Measurements from ENCODE around the gene TNFRSF19. TPM values are rescaled to one million over a fixed set of nuclear protein-coding genes. Genes with fewer than 3 reads are reported as not detected.
"Not testable (repeated sequence)": the region's sequence is repeated elsewhere in the genome, so short reads cannot be mapped to it uniquely, and the experiment has no call there.

TNFRSF19 gene
- 0.92 TPM for polyA plus RNA-seq (2013, experiment 1 of 2)
- 0.84 TPM for polyA plus RNA-seq (2013, experiment 2 of 2)

DNA sequence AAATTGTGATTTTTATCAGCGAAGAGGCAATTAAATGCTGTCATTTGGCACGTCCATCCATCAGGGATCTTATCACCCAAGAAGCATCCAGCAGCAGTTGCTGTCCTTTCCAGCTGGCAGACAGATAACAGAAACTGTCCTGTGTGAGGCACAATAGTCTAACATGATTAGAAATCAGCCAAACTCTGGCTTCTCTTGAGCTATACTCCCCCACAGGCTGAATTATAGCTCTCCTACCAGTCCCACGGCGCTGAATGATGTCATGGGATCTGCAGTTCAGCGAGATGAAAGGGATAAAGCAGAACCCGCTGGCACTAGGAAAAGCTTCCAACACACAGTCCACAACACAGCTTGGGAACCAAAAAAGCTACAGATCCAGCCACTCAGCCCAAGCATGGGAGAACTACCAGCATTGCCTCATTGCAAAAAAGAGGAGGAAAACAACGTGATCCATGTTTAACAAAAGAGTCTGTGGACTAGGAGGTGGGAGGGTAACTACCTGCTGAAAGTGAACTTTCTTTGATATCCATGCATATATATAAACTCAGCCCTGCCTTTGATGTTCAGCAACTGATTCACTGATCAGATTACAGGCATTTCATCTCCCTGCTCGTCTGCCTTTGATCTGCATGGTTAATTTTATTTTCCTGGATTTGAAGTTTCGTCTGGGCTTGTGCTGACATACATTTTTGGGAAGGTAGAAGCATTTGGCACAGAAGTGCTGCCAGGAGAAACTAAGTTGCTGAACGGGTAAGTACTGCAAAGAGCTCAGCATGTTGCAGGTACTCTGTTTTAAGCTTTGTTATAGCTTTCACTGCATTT lies at the start of gene TNFRSF19:
Gene TNFRSF19, plus strand, starts transcription at position 314 of the 822 bp plus-strand sequence. CDS start 19,772 bp downstream, outside the sequence.
- no peak for DNase-seq (ENCODE audit: low spot score)
- H3K27ac ChIP-seq (replicated peaks; ENCODE audit: low read length) = no peak within 1 kb of the TSS
- no peak within 1 kb of the TSS for H3K23ac ChIP-seq (ENCODE audit: low read depth, low read length, poor library complexity)
- no peaks in the 10 kb centered on the region for H3K9me3 ChIP-seq (replicated peaks in 1 of 2; ENCODE audit: control insufficient read depth in 2 of 2, insufficient read depth in 1 of 2, low read depth in 1 of 2, low read length in 2 of 2)
- peaks cover 11 to 21% of the 10 kb centered on the region in 2 donors for H3K4me1 ChIP-seq (ENCODE audit: control insufficient read depth in 2 of 2, insufficient read depth in 1 of 2, low read depth in 1 of 2, low read length in 2 of 2)
- peak within 1 kb of the TSS in 1 of 2 donors; percentile 38 for H3K4me3 ChIP-seq (ENCODE audit: low read length in 2 of 2)
- no CpG with 5 or more reads among the region's 10 CpGs for whole genome bisulfite sequencing, 2 donors (ENCODE audit: extremely low coverage in 2 of 2, insufficient read length in 2 of 2, insufficient replicate concordance in 1 of 2)
- no peaks in the 10 kb centered on the region for H3K79me1 ChIP-seq (ENCODE audit: low read depth, low read length)
- H4K8ac ChIP-seq (ENCODE audit: low read depth, low read length) = no peak within 1 kb of the TSS
- no peak within 1 kb of the TSS for H2AK5ac ChIP-seq (ENCODE audit: low read depth, low read length)
- no peak within 1 kb of the TSS for H3K18ac ChIP-seq (ENCODE audit: low read length)
- no peak within 1 kb of the TSS for H2BK12ac ChIP-seq (ENCODE audit: low read length)
- peak within 1 kb of the TSS; percentile 83 for H2AFZ ChIP-seq (ENCODE audit: low read length)
- no peak within 1 kb of the TSS for H3K14ac ChIP-seq (ENCODE audit: low read length)
- H3K27me3 ChIP-seq (ENCODE audit: control insufficient read depth in 3 of 3, insufficient read depth in 3 of 3, low read depth in 1 of 3, low read length in 3 of 3) = no peaks in the 10 kb centered on the region
- H2BK5ac ChIP-seq (ENCODE audit: low read length) = no peak within 1 kb of the TSS
- no peak within 1 kb of the TSS for H3K4me2 ChIP-seq (ENCODE audit: insufficient read depth, low read length, poor library complexity, severe bottlenecking)
- no peaks in the 10 kb centered on the region for H3K36me3 ChIP-seq (replicated peaks in 1 of 2; ENCODE audit: control insufficient read depth in 2 of 2, insufficient read depth in 2 of 2, low read length in 2 of 2)
- no peak within 1 kb of the TSS for H3K4ac ChIP-seq (ENCODE audit: low read length)
- H2BK15ac ChIP-seq (ENCODE audit: low read length) = no peak within 1 kb of the TSS
- no peak within 1 kb of the TSS for H3K9ac ChIP-seq (ENCODE audit: low read depth, low read length, poor library complexity)
- no peak within 1 kb of the TSS for H2BK120ac ChIP-seq (ENCODE audit: low read depth, low read length)
- no peak within 1 kb of the TSS for H4K91ac ChIP-seq (ENCODE audit: low read depth, low read length, poor library complexity)

- H2BK12ac ChIP-seq (ENCODE audit: low read length); H3K79me1 ChIP-seq (ENCODE audit: low read depth, low read length); H3K27ac ChIP-seq (replicated peaks; ENCODE audit: low read length); H3K36me3 ChIP-seq (replicated peaks in 1 of 2; ENCODE audit: control insufficient read depth in 2 of 2, insufficient read depth in 2 of 2, low read length in 2 of 2); H3K4me1 ChIP-seq (ENCODE audit: control insufficient read depth in 2 of 2, insufficient read depth in 1 of 2, low read depth in 1 of 2, low read length in 2 of 2); H3K9me3 ChIP-seq (replicated peaks in 1 of 2; ENCODE audit: control insufficient read depth in 2 of 2, insufficient read depth in 1 of 2, low read depth in 1 of 2, low read length in 2 of 2); H2AK5ac ChIP-seq (ENCODE audit: low read depth, low read length); H3K27me3 ChIP-seq (ENCODE audit: control insufficient read depth in 3 of 3, insufficient read depth in 3 of 3, low read depth in 1 of 3, low read length in 3 of 3); H3K18ac ChIP-seq (ENCODE audit: low read length); H2BK15ac ChIP-seq (ENCODE audit: low read length); H4K91ac ChIP-seq (ENCODE audit: low read depth, low read length, poor library complexity); H2BK5ac ChIP-seq (ENCODE audit: low read length); H2AFZ ChIP-seq (ENCODE audit: low read length); H3K4ac ChIP-seq (ENCODE audit: low read length); H3K9ac ChIP-seq (ENCODE audit: low read depth, low read length, poor library complexity); H2BK120ac ChIP-seq (ENCODE audit: low read depth, low read length); H3K14ac ChIP-seq (ENCODE audit: low read length); H3K23ac ChIP-seq (ENCODE audit: low read depth, low read length, poor library complexity); DNase-seq (ENCODE audit: low spot score); H3K4me2 ChIP-seq (ENCODE audit: insufficient read depth, low read length, poor library complexity, severe bottlenecking); H4K8ac ChIP-seq (ENCODE audit: low read depth, low read length); H3K4me3 ChIP-seq (ENCODE audit: low read length in 2 of 2): not testable (repeated sequence)
- no CpG with 5 or more reads among the region's 3 CpGs for WGBS, 2 donors (ENCODE audit: extremely low coverage in 2 of 2, insufficient read length in 2 of 2, insufficient replicate concordance in 1 of 2)
Observed at GRCh38 chr13:23529926-23530325, 40.3 kb upstream of the TNFRSF19 start.

- Histone ChIP-seq H2BK15ac (ENCODE audit: low read length) (no peak overlapping the region), H3K27me3 (ENCODE audit: control insufficient read depth in 3 of 3, insufficient read depth in 3 of 3, low read depth in 1 of 3, low read length in 3 of 3) (no peaks in the 10 kb centered on the region), H2BK120ac (ENCODE audit: low read depth, low read length) (no peak overlapping the region), H3K4me1 (ENCODE audit: control insufficient read depth in 2 of 2, insufficient read depth in 1 of 2, low read depth in 1 of 2, low read length in 2 of 2) (no peaks in the 10 kb centered on the region), H3K23ac (ENCODE audit: low read depth, low read length, poor library complexity) (no peak overlapping the region), H3K14ac (ENCODE audit: low read length) (no peak overlapping the region), H4K8ac (ENCODE audit: low read depth, low read length) (no peak overlapping the region), H2BK5ac (ENCODE audit: low read length) (no peak overlapping the region), H3K18ac (ENCODE audit: low read length) (peak overlapping the region; percentile 17), H3K9ac (ENCODE audit: low read depth, low read length, poor library complexity) (no peak overlapping the region), H2AFZ (ENCODE audit: low read length) (no peak overlapping the region), H2BK12ac (ENCODE audit: low read length) (no peak overlapping the region), H2AK5ac (ENCODE audit: low read depth, low read length) (no peak overlapping the region), H3K4me2 (ENCODE audit: insufficient read depth, low read length, poor library complexity, severe bottlenecking) (no peak overlapping the region), H3K9me3 (replicated peaks in 1 of 2; ENCODE audit: control insufficient read depth in 2 of 2, insufficient read depth in 1 of 2, low read depth in 1 of 2, low read length in 2 of 2) (no peaks in the 10 kb centered on the region), H4K91ac (ENCODE audit: low read depth, low read length, poor library complexity) (no peak overlapping the region), H3K36me3 (replicated peaks in 1 of 2; ENCODE audit: control insufficient read depth in 2 of 2, insufficient read depth in 2 of 2, low read length in 2 of 2) (no peaks in the 10 kb centered on the region), H3K79me1 (ENCODE audit: low read depth, low read length) (no peaks in the 10 kb centered on the region), H3K4me3 (ENCODE audit: low read length in 2 of 2) (no peak overlapping the region), H3K27ac (replicated peaks; ENCODE audit: low read length) (no peak overlapping the region), H3K4ac (ENCODE audit: low read length) (no peak overlapping the region)
- WGBS, 2 donors (ENCODE audit: extremely low coverage in 2 of 2, insufficient read length in 2 of 2, insufficient replicate concordance in 1 of 2) = no CpG with 5 or more reads among the region's 15 CpGs
- no peak for DNase-seq (ENCODE audit: low spot score)
Observed at GRCh38 chr13:23531446-23531845, 38.8 kb upstream of the TNFRSF19 start.

GRCh38 chr13:23534090-23534489 lies 36.1 kb upstream of the TNFRSF19 start:
- Histone ChIP-seq H3K27ac (replicated peaks; ENCODE audit: low read length) (no peak overlapping the region), H2BK120ac (ENCODE audit: low read depth, low read length) (no peak overlapping the region)
- no CpG with 5 or more reads among the region's 5 CpGs for WGBS, 2 donors (ENCODE audit: extremely low coverage in 2 of 2, insufficient read length in 2 of 2, insufficient replicate concordance in 1 of 2)

More at GRCh38 chr13:23534090-23534489, 36.1 kb upstream of the TNFRSF19 start:
- Histone ChIP-seq H2BK5ac (ENCODE audit: low read length) (no peak overlapping the region), H3K4me3 (ENCODE audit: low read length in 2 of 2) (no peak overlapping the region), H4K91ac (ENCODE audit: low read depth, low read length, poor library complexity) (no peak overlapping the region), H4K8ac (ENCODE audit: low read depth, low read length) (no peak overlapping the region), H3K4me1 (ENCODE audit: control insufficient read depth in 2 of 2, insufficient read depth in 1 of 2, low read depth in 1 of 2, low read length in 2 of 2) (no peaks in the 10 kb centered on the region), H3K23ac (ENCODE audit: low read depth, low read length, poor library complexity) (no peak overlapping the region), H3K9me3 (replicated peaks in 1 of 2; ENCODE audit: control insufficient read depth in 2 of 2, insufficient read depth in 1 of 2, low read depth in 1 of 2, low read length in 2 of 2) (no peaks in the 10 kb centered on the region), H2BK12ac (ENCODE audit: low read length) (no peak overlapping the region), H2AFZ (ENCODE audit: low read length) (no peak overlapping the region), H3K4me2 (ENCODE audit: insufficient read depth, low read length, poor library complexity, severe bottlenecking) (no peak overlapping the region), H3K79me1 (ENCODE audit: low read depth, low read length) (no peaks in the 10 kb centered on the region), H3K18ac (ENCODE audit: low read length) (no peak overlapping the region), H2BK15ac (ENCODE audit: low read length) (no peak overlapping the region), H3K36me3 (replicated peaks in 1 of 2; ENCODE audit: control insufficient read depth in 2 of 2, insufficient read depth in 2 of 2, low read length in 2 of 2) (no peaks in the 10 kb centered on the region), H3K14ac (ENCODE audit: low read length) (no peak overlapping the region), H2AK5ac (ENCODE audit: low read depth, low read length) (no peak overlapping the region), H3K4ac (ENCODE audit: low read length) (no peak overlapping the region), H3K9ac (ENCODE audit: low read depth, low read length, poor library complexity) (no peak overlapping the region), H3K27me3 (ENCODE audit: control insufficient read depth in 3 of 3, insufficient read depth in 3 of 3, low read depth in 1 of 3, low read length in 3 of 3) (no peaks in the 10 kb centered on the region)
- no peak for DNase-seq (ENCODE audit: low spot score)

All from neuronal stem cell (in vitro differentiated cells).